Anterior cingulate cortex (tissue), 58 donors: ENCODE measurements around the gene SPEM2.

Experiments used
- DNase-seq, 58 donors: peaks; one replicate each; lab custom pipeline; 2025; lab: John Stamatoyannopoulos, UW

Gene SPEM2

DNA sequence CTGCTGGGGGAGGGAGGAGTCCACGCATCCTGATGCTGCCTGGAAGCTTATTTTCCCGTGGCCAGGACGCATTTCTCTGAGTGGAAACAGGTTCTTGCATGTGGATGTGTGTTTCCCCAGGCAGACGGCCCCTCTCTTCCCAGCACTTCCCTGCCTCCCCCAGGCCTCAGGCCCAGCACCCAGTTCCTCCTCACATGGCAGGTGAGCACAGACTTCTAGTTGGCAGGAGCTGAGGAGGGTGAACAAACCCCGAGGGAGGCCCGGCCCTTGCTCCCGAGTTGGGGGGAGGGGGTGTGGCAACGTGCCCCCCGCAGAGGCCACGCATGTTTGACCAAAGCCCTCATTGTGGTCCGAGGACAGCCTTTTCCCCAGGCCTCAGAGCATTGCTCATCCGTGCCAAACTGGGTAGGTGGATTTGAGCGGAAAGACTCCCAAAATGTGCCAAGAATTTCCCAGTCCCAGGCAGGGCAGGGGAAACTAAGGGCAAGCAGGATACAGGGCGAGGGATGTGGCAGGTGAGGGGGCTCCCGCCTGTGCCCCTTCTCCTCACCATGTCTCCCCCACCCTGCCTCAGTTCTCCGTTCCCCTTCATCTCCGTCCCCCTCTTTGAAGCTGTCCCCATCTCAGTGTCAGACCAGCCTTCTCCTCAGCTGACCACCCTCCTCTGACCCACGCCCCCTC, 6.8 kb upstream of the SPEM2 start:
- DNase-seq = no peak

DNA sequence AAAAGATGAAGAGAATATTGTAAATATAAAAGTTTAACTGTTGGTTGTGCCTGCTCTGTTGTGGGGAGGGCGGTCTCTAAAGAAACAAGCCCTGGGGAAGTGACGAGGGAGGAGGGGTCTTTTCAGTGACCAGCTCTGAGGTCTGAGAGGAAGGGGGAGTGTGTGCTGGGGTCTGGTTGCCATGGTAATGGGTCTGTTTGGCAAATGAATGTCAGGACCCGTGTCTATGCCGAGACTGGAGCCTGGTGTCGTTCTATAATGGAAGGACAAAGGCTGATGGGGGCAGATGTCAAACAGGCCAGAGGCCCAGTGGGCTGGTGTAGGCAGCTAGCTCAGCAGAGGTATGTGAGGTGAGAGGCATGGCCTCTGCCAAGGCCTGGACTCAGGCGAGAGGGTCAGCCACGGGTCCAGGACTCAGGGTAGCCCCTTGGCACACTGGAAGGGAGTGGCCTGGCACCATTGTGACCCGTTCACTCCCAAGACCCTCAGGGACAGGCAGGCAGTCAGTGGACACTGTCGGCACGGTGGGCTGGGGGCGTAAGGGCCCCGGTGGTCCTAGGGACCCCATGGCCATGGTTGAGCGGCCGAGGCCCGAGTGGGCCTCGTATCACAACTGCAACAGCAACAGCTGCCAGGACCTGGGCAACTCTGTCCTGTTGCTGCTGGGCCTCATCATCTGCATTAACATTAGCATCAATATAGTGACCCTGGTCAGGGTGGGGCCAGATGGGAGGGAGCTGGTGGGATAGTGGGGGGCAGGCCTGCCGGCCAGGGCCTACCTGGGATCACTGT, 5.4 kb upstream of the SPEM2 start, which contains the start of gene SPEM1:
Gene SPEM1 (plus strand): TSS at position 506 of the 792 bp plus-strand sequence. CDS start 61 bp downstream, at position 567.
- DNase-seq = no peak

DNA sequence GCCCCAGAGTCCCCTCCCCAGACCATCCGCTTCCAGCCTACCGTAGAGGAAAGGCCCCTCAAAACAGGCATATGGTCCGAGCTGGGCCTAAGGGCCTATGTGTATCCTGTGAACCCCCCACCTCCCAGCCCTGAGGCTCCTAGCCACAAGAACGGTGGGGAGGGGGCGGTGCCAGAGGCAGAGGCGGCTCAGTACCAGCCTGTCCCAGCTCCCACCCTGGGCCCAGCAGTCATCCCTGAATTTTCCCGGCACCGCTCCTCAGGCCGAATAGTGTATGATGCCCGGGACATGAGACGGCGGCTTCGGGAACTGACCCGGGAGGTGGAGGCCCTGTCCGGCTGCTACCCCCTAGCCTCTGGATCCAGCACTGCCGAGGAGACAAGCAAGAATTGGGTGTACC, 4.2 kb upstream of the SPEM2 start:
- no peak for DNase-seq

DNA sequence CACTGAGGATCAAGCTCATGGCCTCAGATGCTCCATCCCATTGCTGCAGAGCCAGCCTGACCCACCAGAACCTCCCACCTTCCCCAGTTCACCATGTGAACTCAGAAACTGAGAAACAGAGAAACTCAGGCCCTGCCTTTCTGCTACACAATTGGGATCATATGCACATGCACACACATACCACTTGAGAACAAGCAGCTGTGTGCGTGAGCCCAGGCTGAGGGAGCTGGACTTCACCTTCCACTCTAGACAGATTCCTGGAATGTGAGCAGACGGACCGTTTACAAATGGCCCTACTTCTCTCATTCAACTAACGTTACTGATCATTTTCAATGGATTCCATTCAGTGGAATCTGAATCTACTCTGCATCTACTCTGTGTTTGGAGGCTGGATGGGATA, 1.7 kb upstream of the SPEM2 start:
- DNase-seq = no peak

DNA sequence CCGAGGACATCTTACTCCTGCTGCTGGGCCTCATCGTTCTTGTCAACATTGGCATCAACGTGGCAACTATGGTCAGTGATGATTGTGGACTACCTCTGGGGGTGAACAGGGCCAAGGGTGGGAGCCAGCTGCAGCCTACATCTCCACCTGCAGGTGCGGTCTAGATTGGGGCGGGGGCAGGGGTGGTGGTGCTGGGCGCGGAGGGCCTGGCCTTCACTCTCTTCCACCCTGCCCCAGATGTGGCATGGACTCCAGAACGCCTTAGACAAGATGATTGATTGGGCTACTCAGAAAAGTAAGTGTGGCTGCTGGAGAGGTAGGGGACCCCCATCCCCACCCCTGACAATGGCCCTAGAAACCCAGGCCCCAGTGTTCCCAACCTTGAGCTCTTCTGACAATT, 340 bp downstream of the SPEM2 start:
- no peak for DNase-seq

DNA sequence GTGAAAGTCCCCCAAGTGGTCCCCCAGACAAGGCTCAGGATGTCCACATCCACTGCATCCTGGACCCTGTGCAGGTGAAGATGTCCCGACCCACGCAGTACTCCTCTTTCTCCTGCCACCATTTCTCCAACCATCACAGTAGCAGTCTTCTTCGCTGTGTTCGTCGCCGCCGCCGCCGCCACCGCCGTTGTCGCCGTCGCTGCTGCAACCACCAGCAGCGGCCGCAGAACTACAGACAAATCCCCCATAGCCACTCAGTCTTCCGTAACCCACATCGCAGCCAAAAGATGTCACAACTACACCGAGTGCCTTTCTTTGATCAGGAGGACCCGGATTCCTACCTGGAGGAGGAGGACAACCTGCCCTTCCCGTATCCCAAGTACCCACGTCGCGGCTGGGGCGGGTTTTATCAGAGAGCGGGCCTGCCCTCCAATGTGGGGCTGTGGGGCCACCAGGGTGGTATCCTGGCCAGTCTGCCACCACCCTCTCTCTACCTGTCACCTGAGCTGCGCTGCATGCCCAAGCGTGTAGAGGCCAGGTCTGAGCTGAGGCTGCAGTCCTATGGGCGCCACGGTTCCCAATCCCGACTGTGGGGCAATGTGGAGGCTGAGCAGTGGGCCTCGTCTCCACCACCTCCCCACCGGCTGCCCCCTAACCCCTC, 917 bp downstream of the SPEM2 start:
- no peak for DNase-seq

DNA sequence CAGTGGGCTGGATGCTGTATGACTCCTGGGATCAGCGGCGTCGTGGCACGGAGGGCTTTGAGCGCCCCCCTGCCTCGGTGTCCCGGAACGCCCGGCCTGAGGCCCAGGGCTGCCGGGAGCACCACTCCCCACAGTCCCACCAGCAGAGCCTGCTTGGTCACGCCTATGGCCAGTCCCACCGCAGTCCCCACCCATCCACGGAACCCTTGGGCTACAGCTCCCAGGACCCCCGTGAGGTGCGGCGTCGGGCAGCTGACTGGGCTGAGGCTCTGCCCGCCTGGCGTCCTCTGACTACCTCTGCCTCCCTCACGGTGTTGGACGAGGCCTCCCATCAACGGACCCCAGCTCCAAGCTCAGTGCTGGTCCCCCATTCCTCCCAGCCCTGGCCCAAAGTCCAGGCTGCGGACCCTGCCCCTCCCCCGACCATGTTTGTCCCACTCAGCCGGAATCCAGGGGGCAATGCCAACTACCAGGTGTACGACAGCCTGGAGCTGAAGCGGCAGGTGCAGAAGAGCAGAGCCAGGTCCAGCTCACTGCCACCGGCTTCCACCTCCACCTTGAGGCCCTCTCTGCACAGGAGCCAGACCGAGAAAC, 1.6 kb downstream of the SPEM2 start:
- DNase-seq = no peak

DNA sequence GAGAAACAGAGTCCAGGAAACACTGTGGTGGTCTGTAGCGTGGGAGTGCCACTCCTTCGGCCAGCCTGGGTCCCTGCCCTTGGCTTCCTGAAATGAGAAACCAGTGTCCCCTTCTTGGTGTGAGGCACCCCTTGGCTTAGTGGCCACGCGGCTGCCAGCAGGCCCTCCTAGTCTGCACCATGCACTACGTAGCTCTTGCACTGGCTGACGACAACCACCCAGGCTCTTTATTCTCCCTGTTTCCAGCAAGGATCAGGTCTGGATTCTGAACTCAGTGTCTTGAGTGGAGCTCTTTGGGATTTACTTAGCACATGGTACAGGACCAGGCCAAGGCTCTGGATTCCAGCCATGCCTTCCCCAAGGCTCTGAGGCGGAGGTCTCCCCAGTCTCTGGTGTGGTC, 2.1 kb downstream of the SPEM2 start:
- DNase-seq = no peak

DNA sequence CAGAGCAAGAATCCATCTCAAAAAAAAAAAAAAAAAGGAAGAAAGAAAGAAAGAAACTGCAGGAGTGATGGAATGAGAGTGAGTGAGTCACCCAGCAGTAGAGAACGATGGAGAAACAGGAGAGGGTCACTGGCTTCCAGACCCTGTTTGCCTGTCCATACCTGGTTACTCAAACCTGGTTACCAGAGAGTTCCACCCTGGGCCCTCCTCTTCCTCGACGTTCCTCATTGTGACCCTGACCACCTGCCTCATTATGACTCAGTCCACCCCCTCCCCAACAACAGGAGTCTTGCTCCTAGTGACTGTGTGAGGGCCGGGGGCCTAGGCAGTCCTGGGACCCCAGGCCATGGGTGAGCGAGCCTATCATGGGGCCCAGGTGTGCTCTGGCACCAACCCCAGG, 3.1 kb downstream of the SPEM2 start, which contains the start of gene SPEM3:
Gene SPEM3 (plus strand): TSS at position 301 of the 400 bp plus-strand sequence. CDS start 46 bp downstream, at position 347.
- DNase-seq = no peak

DNA sequence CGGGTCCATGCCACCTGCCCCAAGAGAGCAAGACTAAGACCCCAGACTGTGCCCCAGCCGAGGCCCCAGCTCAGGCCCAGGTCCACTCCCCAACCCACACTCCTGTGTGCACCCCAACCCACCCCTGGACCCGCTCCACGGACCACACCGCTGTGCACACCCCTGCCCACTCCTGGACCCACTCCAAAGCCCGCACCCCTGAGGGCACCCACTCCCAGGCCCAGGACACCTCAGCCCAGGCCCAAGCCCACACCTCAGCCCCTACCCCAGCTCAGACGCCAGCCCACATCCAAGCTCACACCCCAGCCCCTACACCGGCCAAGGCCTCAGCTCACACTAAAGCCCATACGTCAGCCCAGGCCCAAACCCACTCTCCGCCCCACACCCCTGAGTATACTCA, 4.3 kb downstream of the SPEM2 start:
- no peak for DNase-seq

DNA sequence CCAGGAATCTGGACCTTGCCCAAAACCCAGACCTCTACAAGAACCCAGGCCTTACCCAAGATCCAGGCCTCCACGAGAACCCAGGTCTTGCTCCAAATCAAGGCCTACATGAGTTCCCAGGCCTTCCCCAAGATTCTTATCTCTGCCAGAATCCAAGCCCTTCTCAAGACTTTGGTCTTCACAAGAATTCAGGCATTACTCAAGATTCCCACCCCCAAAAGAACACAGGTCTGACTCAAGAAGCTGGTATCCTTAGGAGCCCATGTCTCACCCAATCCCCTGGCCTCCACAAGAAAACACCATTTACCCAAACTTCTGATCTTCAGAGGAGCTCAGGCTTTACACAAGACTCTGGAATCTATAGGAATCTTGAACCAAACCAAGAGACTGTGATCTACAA, 5.8 kb downstream of the SPEM2 start:
- no peak for DNase-seq

DNA sequence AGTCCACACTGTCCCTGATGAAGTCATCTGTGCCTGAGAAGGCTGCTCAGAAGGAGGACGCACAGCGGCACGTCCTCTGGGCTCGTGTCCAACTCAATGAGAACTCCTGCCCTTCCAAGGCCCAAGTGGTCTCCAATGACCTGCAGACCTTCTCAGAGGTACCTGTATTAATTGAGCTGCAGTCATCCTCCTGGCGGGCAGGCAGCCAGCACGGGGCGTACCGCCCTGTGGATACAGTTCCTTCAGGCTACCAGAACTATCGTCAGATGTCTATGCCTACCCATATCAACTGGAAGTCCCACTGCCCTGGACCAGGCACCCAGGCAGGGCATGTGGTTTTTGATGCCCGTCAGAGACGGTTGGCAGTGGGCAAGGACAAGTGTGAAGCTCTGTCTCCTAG, 6.9 kb downstream of the SPEM2 start:
- no peak for DNase-seq

DNA sequence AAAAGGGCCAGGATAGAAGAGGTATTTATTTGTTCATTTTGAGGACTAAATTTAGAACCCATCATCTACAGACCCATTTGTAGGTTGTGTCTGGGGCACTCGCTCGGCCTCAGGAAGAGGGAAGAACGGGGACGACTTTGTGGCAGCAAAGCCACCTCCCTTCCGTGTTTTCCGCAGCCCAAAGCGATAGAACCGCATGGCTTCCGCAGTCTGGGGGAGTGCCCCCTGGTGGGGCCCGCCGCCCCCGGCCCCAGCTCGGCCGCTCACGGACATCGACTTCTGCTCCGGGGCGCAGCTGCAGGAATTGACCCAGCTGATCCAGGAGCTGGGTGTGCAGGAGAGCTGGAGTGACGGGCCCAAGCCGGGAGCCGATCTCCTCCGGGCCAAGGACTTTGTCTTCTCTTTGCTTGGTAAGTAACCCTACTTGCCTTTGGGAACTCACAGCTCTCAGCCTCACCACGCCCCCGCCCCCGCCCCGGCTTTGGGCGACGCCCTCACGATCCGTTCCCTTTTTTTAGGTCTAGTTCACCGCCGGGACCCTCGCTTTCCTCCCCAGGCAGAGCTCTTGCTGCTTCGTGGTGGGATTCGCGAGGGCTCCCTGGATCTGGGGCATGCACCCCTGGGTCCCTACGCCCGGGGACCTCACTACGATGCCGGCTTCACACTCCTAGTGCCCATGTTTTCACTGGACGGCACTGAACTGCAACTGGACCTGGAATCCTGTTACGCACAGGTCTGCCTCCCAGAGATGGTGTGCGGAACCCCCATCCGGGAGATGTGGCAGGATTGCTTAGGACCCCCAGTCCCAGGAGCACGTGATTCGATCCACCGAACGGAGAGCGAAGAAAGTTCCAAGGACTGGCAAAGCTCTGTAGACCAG, 10.5 kb downstream of the SPEM2 start:
- peak in 1 of 58 donors; percentile 31 for DNase-seq

DNA sequence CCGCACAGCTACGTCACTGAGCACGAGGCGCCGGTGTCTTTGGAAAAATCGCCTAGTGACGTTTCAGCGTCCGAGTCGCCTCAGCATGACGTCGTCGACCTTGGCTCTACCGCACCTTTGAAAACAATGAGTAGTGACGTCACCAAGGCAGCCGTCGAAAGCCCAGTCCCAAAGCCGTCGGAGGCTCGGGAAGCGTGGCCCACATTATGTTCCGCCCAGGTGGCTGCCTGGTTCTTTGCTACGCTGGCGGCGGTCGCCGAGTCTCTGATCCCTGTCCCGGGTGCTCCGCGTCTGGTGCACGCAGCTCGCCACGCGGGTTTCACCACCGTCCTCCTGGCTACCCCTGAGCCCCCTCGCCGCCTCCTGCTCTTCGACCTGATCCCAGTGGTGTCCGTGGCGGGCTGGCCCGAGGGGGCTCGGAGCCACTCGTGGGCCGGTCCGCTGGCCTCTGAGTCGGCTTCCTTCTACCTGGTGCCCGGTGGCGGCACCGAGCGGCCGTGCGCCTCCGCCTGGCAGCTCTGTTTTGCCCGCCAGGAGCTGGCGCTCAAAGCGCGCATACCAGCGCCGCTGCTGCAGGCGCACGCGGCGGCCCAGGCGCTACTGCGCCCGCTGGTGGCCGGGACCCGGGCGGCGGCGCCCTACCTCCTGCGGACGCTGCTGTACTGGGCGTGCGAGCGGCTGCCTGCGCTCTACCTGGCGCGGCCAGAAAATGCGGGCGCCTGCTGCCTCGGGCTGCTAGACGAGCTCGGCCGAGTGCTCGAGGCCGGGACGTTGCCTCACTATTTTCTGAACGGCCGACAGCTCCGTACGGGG, 11.3 kb downstream of the SPEM2 start:
- peak in 48 of 58 donors; percentile 25 to 76 (median 55) for DNase-seq

DNA sequence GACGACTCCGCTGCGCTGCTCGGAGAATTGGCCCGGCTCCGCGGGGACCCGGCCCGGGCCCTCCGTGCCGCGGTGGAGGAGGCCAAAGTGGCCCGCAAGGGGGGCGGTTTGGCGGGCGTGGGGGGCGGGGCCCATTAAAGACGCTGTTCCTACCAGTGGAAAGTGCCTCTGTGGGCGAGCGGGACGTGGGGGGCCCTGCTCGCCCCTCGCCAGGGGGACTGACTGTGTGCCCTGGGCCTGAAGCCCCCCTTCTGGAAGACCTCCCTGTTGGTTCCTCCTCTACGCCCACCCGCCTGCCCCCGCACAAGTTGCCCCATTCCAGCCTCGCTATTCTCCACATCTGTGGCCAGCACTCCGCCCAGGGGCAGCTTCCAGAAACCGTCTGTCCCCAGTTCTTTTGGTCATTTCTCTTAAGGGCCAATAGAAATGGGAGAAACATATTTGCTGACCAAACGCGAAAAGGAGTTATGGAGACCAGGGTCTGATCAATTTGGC, 12.0 kb downstream of the SPEM2 start:
- DNase-seq = no peak

DNA sequence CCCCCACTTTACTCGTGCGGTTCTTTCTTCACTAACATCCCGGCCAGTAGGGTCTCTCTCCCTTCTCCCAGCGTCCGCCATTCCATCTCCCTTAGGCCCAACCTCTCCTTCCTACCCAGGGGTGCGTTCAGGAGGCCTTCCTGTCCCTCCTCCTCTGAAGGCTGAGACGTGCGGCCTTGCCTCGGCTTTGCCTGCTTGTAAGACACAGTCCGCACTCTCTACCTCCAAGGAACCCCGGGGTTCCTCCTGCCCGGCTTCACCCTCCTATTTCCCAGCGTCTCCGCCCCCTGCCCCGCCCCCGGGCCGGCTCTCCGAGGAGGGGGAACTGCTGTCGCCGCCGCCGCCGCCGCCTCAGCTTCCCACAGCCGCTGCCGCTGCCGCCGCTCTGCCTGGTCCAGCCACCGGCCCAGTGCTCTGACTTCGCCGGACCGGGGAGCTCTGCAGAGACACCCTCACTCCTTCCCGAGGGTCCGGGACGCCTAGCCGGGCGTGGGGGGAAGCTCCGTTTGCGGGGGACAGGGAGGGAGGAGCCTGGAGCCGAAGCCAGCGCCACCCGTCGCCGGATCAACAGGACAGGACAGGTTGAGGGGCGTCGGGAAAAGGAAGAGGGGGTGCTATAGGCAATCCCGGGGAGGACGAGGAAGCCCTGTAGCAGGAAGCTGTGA, 12.7 kb downstream of the SPEM2 start:
- DNase-seq = peak in 45 of 58 donors; percentile 18 to 68 (median 43)

DNA sequence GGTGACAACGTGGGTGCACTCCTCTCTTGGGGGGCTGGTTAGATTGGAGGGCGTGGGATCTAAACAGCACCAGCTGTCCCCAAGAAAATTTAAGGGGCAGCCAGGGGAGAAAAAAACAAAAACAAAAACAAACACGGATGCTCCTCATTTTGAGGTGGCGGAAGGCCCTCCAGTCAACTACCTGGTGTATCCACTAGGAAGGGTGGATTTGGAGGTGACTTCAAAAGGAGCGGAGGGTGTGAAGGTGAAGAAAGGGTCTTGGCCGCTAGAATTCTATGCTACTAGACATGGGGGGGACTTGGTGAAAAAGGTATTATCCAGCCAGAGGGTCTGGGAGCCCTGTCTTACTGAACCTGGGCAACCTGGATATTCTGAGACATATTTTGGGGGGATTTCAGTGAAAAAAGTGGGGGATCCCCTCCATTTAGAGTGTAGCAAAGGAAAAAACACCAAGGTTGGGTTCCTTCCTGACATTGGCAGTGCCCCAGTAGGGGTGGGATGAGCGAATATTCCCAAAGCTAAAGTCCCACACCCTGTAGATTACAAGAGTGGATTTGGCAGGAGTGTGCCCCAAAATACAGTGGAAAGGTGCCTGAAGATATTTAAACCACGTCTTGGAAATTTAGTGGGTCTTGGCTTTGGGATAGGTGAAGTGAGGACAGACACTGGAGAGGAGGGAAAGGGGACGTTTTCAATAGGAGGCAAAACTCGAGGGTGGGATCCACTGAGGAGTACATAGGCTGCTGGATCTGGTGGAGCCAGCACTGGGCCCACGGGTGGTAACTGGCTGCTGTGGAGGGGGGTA, 13.4 kb downstream of the SPEM2 start:
- no peak for DNase-seq
